IPS-18a (cell line): ENCODE data around the gene NIN.

Experiments
- H3K27ac ChIP-seq: one replicate; pipeline ENCODE4 v1.5.1; 2013; ENCODE audit warnings: low read length
- H3K27me3 ChIP-seq: one replicate; pipeline ENCODE4 v1.6.1; 2013; ENCODE audit warnings: mild to moderate bottlenecking, low read length; ENCODE audit not compliant: control insufficient read depth, insufficient read depth
- H3K36me3 ChIP-seq: one replicate; pipeline ENCODE4 v1.6.1; 2013; ENCODE audit warnings: low read depth, low read length; ENCODE audit not compliant: control insufficient read depth
- H3K4me1 ChIP-seq: one replicate; pipeline ENCODE4 v1.6.1; 2013; ENCODE audit warnings: low read depth, low read length; ENCODE audit not compliant: control insufficient read depth
- H3K4me3 ChIP-seq: one replicate; pipeline ENCODE4 v1.5.1; 2013; ENCODE audit warnings: low read length
- H3K9ac ChIP-seq: one replicate; pipeline ENCODE4 v1.6.1; 2013; ENCODE audit warnings: mild to moderate bottlenecking, low read length, moderate library complexity
- H3K9me3 ChIP-seq: one replicate; pipeline ENCODE4 v1.6.1; 2013; ENCODE audit warnings: low read depth, low read length; ENCODE audit not compliant: control insufficient read depth

The NIN gene

GRCh38 chr14:50744231-50744630 is 86.7 kb downstream of the NIN start:
- Histone ChIP-seq H3K4me1 (no peaks in the 10 kb centered on the region), H3K27ac (no peak overlapping the region), H3K4me3 (no peak overlapping the region), H3K9me3 (no peaks in the 10 kb centered on the region), H3K9ac (no peak overlapping the region), H3K27me3 (no peaks in the 10 kb centered on the region), H3K36me3 (peaks cover 11% of the 10 kb centered on the region)

- no peaks in the 10 kb centered on the region for H3K4me1 ChIP-seq
- H3K27me3 ChIP-seq, result no peaks in the 10 kb centered on the region
- H3K27ac ChIP-seq, result no peak overlapping the region
- no peak overlapping the region for H3K4me3 ChIP-seq
- H3K9ac ChIP-seq, result no peak overlapping the region
- peaks cover 12% of the 10 kb centered on the region for H3K36me3 ChIP-seq
- no peaks in the 10 kb centered on the region for H3K9me3 ChIP-seq
Observed at GRCh38 chr14:50741567-50741966, 89.4 kb downstream of the NIN start.

GRCh38 chr14:50740856-50741255 is 90.1 kb downstream of the NIN start:
- H3K27ac ChIP-seq, result no peak overlapping the region
- no peak overlapping the region for H3K9ac ChIP-seq
- H3K4me3 ChIP-seq, result no peak overlapping the region
- H3K36me3 ChIP-seq, result peaks cover 12% of the 10 kb centered on the region
- H3K27me3 ChIP-seq, result no peaks in the 10 kb centered on the region
- no peaks in the 10 kb centered on the region for H3K9me3 ChIP-seq
- H3K4me1 ChIP-seq, result no peaks in the 10 kb centered on the region

GRCh38 chr14:50739186-50739585 is 91.8 kb downstream of the NIN start:
- Histone ChIP-seq H3K27ac (no peak overlapping the region), H3K4me1 (no peaks in the 10 kb centered on the region), H3K4me3 (no peak overlapping the region), H3K36me3 (peaks cover 23% of the 10 kb centered on the region), H3K9ac (no peak overlapping the region), H3K9me3 (no peaks in the 10 kb centered on the region), H3K27me3 (no peaks in the 10 kb centered on the region)

- H3K4me3 ChIP-seq, result no peak overlapping the region
- no peak overlapping the region for H3K27ac ChIP-seq
- H3K27me3 ChIP-seq, result no peaks in the 10 kb centered on the region
- H3K9ac ChIP-seq, result no peak overlapping the region
- peaks cover 18% of the 10 kb centered on the region for H3K36me3 ChIP-seq
- no peaks in the 10 kb centered on the region for H3K4me1 ChIP-seq
- no peaks in the 10 kb centered on the region for H3K9me3 ChIP-seq
Observed at GRCh38 chr14:50736932-50737419, 94.0 kb downstream of the NIN start.

GRCh38 chr14:50734950-50735695 is 95.8 kb downstream of the NIN start:
- no peaks in the 10 kb centered on the region for H3K27me3 ChIP-seq
- H3K9me3 ChIP-seq, result no peaks in the 10 kb centered on the region
- no peak overlapping the region for H3K4me3 ChIP-seq
- H3K9ac ChIP-seq, result no peak overlapping the region
- H3K4me1 ChIP-seq, result no peaks in the 10 kb centered on the region
- no peak overlapping the region for H3K27ac ChIP-seq
- peaks cover 21% of the 10 kb centered on the region for H3K36me3 ChIP-seq

- H3K27ac ChIP-seq, result no peak overlapping the region
- no peaks in the 10 kb centered on the region for H3K4me1 ChIP-seq
- H3K4me3 ChIP-seq, result no peak overlapping the region
- no peaks in the 10 kb centered on the region for H3K9me3 ChIP-seq
- H3K36me3 ChIP-seq, result peaks cover 32% of the 10 kb centered on the region
- H3K27me3 ChIP-seq, result no peaks in the 10 kb centered on the region
- H3K9ac ChIP-seq, result no peak overlapping the region
Observed at GRCh38 chr14:50733494-50733893, 97.5 kb downstream of the NIN start.

GRCh38 chr14:50728836-50729235 is 102.1 kb downstream of the NIN start:
- Histone ChIP-seq H3K9me3 (no peaks in the 10 kb centered on the region), H3K27ac (no peak overlapping the region), H3K9ac (no peak overlapping the region), H3K27me3 (no peaks in the 10 kb centered on the region), H3K4me1 (no peaks in the 10 kb centered on the region), H3K36me3 (peaks cover 54% of the 10 kb centered on the region), H3K4me3 (no peak overlapping the region)

- Histone ChIP-seq H3K4me1 (no peaks in the 10 kb centered on the region), H3K27ac (no peak overlapping the region), H3K9ac (no peak overlapping the region), H3K27me3 (no peaks in the 10 kb centered on the region), H3K9me3 (no peaks in the 10 kb centered on the region), H3K4me3 (no peak overlapping the region), H3K36me3 (peaks cover 70% of the 10 kb centered on the region)
Observed at GRCh38 chr14:50726372-50727107, 104.4 kb downstream of the NIN start.

GRCh38 chr14:50725761-50726160 is 105.2 kb downstream of the NIN start:
- Histone ChIP-seq H3K4me3 (no peak overlapping the region), H3K4me1 (no peaks in the 10 kb centered on the region), H3K27ac (no peak overlapping the region), H3K36me3 (peaks cover 70% of the 10 kb centered on the region), H3K27me3 (no peaks in the 10 kb centered on the region), H3K9me3 (no peaks in the 10 kb centered on the region), H3K9ac (no peak overlapping the region)

- no peak overlapping the region for H3K4me3 ChIP-seq
- H3K4me1 ChIP-seq, result no peaks in the 10 kb centered on the region
- peaks cover 29% of the 10 kb centered on the region for H3K36me3 ChIP-seq
- no peak overlapping the region for H3K9ac ChIP-seq
- H3K27ac ChIP-seq, result no peak overlapping the region
- H3K9me3 ChIP-seq, result no peaks in the 10 kb centered on the region
- H3K27me3 ChIP-seq, result no peaks in the 10 kb centered on the region
Observed at GRCh38 chr14:50719911-50720759, 110.8 kb downstream of the NIN start.
